Neural progenitor cell (in vitro differentiated cells): ENCODE results near the gene COL4A5. TPM values are rescaled to one million over a fixed set of nuclear protein-coding genes. Genes with fewer than 3 reads are reported as not detected.

Experiments
- DNase-seq: peaks from one replicate; pipeline ENCODE4 v3.0.0-alpha.2; 2016; ENCODE audit warnings: low spot score
- H2AFZ ChIP-seq: fragments of 200-600 bp; sonication (generic); replicated peaks from 2 replicates; pipeline ENCODE4 v1.6.1; 2016; ENCODE audit warnings: antibody characterized with exemption
- H3F3A ChIP-seq: fragments of 200-600 bp; sonication (generic); 2 replicates; pipeline ENCODE4 v1.6.1; 2016; ENCODE audit warnings: antibody characterized with exemption, low read depth
- H3K27ac ChIP-seq: fragments of 200-600 bp; sonication (generic); 2 replicates; pipeline ENCODE4 v1.5.1; 2016; ENCODE audit warnings: mild to moderate bottlenecking
- H3K27me3 ChIP-seq: fragments of 200-600 bp; sonication (generic); 2 replicates; pipeline ENCODE4 v1.6.1; 2016; ENCODE audit warnings: mild to moderate bottlenecking, moderate library complexity
- H3K36me3 ChIP-seq: fragments of 200-600 bp; sonication (generic); 2 replicates; pipeline ENCODE4 v1.5.1; 2016
- H3K4me1 ChIP-seq: fragments of 200-600 bp; sonication (generic); 2 replicates; pipeline ENCODE4 v1.6.1; 2016; ENCODE audit warnings: mixed run types
- H3K4me2 ChIP-seq: fragments of 200-600 bp; sonication (generic); 2 replicates; pipeline ENCODE4 v1.6.1; 2016
- H3K4me3 ChIP-seq: fragments of 200-600 bp; sonication (generic); 2 replicates; pipeline ENCODE4 v1.5.1; 2016
- H3K79me2 ChIP-seq: fragments of 200-600 bp; sonication (generic); 2 replicates; pipeline ENCODE4 v1.6.1; 2016; ENCODE audit warnings: low read depth
- H3K9ac ChIP-seq: fragments of 200-600 bp; sonication (generic); 2 replicates; pipeline ENCODE4 v1.6.1; 2016
- H3K9me3 ChIP-seq: fragments of 200-600 bp; sonication (generic); 2 replicates; pipeline ENCODE4 v1.5.1; 2016; ENCODE audit warnings: low read depth
- H4K20me1 ChIP-seq: fragments of 200-600 bp; sonication (generic); 2 replicates; pipeline ENCODE4 v1.6.1; 2016; ENCODE audit warnings: low read depth
- H3K27ac Mint-ChIP-seq: 3 replicates; pipeline ENCODE4 v1.8.0; 2021; ENCODE audit warnings: mixed read lengths
- H3K27me3 Mint-ChIP-seq: 2 replicates; pipeline ENCODE4 v1.8.0; 2022; ENCODE audit warnings: low read depth, mild to moderate bottlenecking, inconsistent platforms, moderate library complexity, mixed read lengths; ENCODE audit not compliant: insufficient read depth
- H3K36me3 Mint-ChIP-seq: 3 replicates; pipeline ENCODE4 v1.8.0; 2021; ENCODE audit warnings: mixed read lengths
- H3K4me1 Mint-ChIP-seq: 3 replicates; pipeline ENCODE4 v1.8.0; 2021; ENCODE audit warnings: mixed read lengths
- H3K4me3 Mint-ChIP-seq: 3 replicates; pipeline ENCODE4 v1.8.0; 2021; ENCODE audit warnings: mild to moderate bottlenecking, moderate library complexity, mixed read lengths
- H3K9me3 Mint-ChIP-seq: 3 replicates; pipeline ENCODE4 v1.8.0; 2020; ENCODE audit warnings: mixed read lengths
- CTCF ChIP-seq: fragments of 200-600 bp; sonication (generic); IDR thresholded peaks from 2 replicates; pipeline ENCODE4 v1.5.1; 2017; ENCODE audit warnings: antibody characterized with exemption, mild to moderate bottlenecking
- EZH2 ChIP-seq: fragments of 200-600 bp; sonication (generic); IDR thresholded peaks from 2 replicates; pipeline ENCODE4 v1.6.1; 2017; ENCODE audit warnings: antibody characterized with exemption, mild to moderate bottlenecking, moderate library complexity
- EZH2phosphoT487 ChIP-seq: fragments of 200-600 bp; sonication (generic); IDR thresholded peaks from 2 replicates; pipeline ENCODE4 v1.6.1; 2017; ENCODE audit warnings: antibody characterized with exemption
- total RNA-seq: library from RNA; depleted of rRNA; stranded (reverse); fragments of >200 nt; gene quantifications from 2 replicates; pipeline ENCODE4 v1.2.3, GENCODE V29; 2015; ENCODE audit warnings: low replicate concordance

COL4A5 gene
- total RNA-seq, 1 donor from 2014 or later = 115 TPM

GRCh38 chrX:108734426-108734825, 294.8 kb downstream of the COL4A5 start:
- Mint-ChIP-seq H3K27me3 (peaks cover 36% of the 10 kb centered on the region), H3K4me1 (peaks cover 51% of the 10 kb centered on the region)

GRCh38 chrX:108735091-108735678, 295.5 kb downstream of the COL4A5 start:
- Histone ChIP-seq H3K4me2 (peak overlapping the region; percentile 91), H4K20me1 (peaks cover 27% of the 10 kb centered on the region), H3K4me3 (peak overlapping the region; percentile 64), H3K79me2 (peaks cover 87% of the 10 kb centered on the region), H3F3A (peaks cover 58% of the 10 kb centered on the region), H2AFZ (no peak overlapping the region), H3K27ac (no peak overlapping the region), H3K9ac (no peak overlapping the region), H3K9me3 (no peaks in the 10 kb centered on the region), H3K4me1 (peaks cover 46% of the 10 kb centered on the region), H3K27me3 (no peaks in the 10 kb centered on the region), H3K36me3 (peaks cover 7% of the 10 kb centered on the region)
- peak; percentile 60 for DNase-seq
- Mint-ChIP-seq H3K36me3 (peaks cover 3% of the 10 kb centered on the region), H3K27ac (peak overlapping the region; percentile 46), H3K27me3 (peaks cover 36% of the 10 kb centered on the region), H3K4me3 (peak overlapping the region; percentile 94), H3K9me3 (peaks cover 3% of the 10 kb centered on the region), H3K4me1 (peaks cover 49% of the 10 kb centered on the region)
- TF ChIP-seq CTCF = peak; percentile 47
- no peak for TF ChIP-seq EZH2
- TF ChIP-seq EZH2phosphoT487 = no peak

More at GRCh38 chrX:108734426-108734825, 294.8 kb downstream of the COL4A5 start:
- DNase-seq = no peak
- no peak overlapping the region for H2AFZ ChIP-seq
- peaks cover 62% of the 10 kb centered on the region for H3F3A ChIP-seq
- Mint-ChIP-seq H3K9me3 (peaks cover 3% of the 10 kb centered on the region), H3K4me3 (peak overlapping the region; percentile 94), H3K27ac (no peak overlapping the region), H3K36me3 (peaks cover 3% of the 10 kb centered on the region)
- no peak overlapping the region for H3K27ac ChIP-seq
- H3K4me2 ChIP-seq = peak overlapping the region; percentile 91
- H3K79me2 ChIP-seq = peaks cover 89% of the 10 kb centered on the region
- no peak for TF ChIP-seq EZH2
- no peak for TF ChIP-seq CTCF
- TF ChIP-seq EZH2phosphoT487 = no peak
- H3K4me3 ChIP-seq = peak overlapping the region; percentile 64
- no peaks in the 10 kb centered on the region for H3K27me3 ChIP-seq
- peaks cover 27% of the 10 kb centered on the region for H4K20me1 ChIP-seq
- peaks cover 44% of the 10 kb centered on the region for H3K4me1 ChIP-seq
- no peaks in the 10 kb centered on the region for H3K9me3 ChIP-seq
- no peak overlapping the region for H3K9ac ChIP-seq
- H3K36me3 ChIP-seq = peaks cover 11% of the 10 kb centered on the region

GRCh38 chrX:108735679-108736508, 296.3 kb downstream of the COL4A5 start:
- peak overlapping the region; percentile 64 for H3K4me3 ChIP-seq
- H3K27me3 Mint-ChIP-seq = peaks cover 36% of the 10 kb centered on the region
- H3K4me2 ChIP-seq = peak overlapping the region; percentile 91
- H3K27ac Mint-ChIP-seq = no peak overlapping the region
- peaks cover 58% of the 10 kb centered on the region for H3F3A ChIP-seq
- peaks cover 47% of the 10 kb centered on the region for H3K4me1 ChIP-seq
- no peaks in the 10 kb centered on the region for H3K9me3 ChIP-seq
- peaks cover 27% of the 10 kb centered on the region for H4K20me1 ChIP-seq
- H3K4me1 Mint-ChIP-seq = peaks cover 44% of the 10 kb centered on the region
- peak overlapping the region; percentile 94 for H3K4me3 Mint-ChIP-seq
- DNase-seq = peak; percentile 49
- peaks cover 80% of the 10 kb centered on the region for H3K79me2 ChIP-seq
- TF ChIP-seq EZH2phosphoT487 = no peak
- no peak for TF ChIP-seq EZH2
- TF ChIP-seq CTCF = no peak
- H3K36me3 Mint-ChIP-seq = peaks cover 3% of the 10 kb centered on the region
- no peak overlapping the region for H3K9ac ChIP-seq
- H3K36me3 ChIP-seq = peaks cover 7% of the 10 kb centered on the region
- peak overlapping the region; percentile 64 for H3K27ac ChIP-seq
- H3K9me3 Mint-ChIP-seq = peaks cover 3% of the 10 kb centered on the region
- no peaks in the 10 kb centered on the region for H3K27me3 ChIP-seq
- H2AFZ ChIP-seq = no peak overlapping the region
